Measurements from ENCODE around the gene SAA2. TPM values are rescaled to one million over a fixed set of nuclear protein-coding genes. Genes with fewer than 3 reads are reported as not detected.
"Not testable (repeated sequence)": the region's sequence is repeated elsewhere in the genome, so short reads cannot be mapped to it uniquely, and the experiment has no call there.

Gene SAA2
- total RNA-seq, 1 donor from 2014 or later: not detected

- no peak within 1 kb of the TSS for H3K4me3 Mint-ChIP-seq (ENCODE audit: low read depth)
- H3K27ac Mint-ChIP-seq: no peak within 1 kb of the TSS
- H3K4me1 Mint-ChIP-seq (ENCODE audit: low read depth): peaks cover 3% of the 10 kb centered on the region
- H3K36me3 Mint-ChIP-seq (ENCODE audit: insufficient read depth): no peaks in the 10 kb centered on the region
- H3K27me3 Mint-ChIP-seq: peaks cover 3% of the 10 kb centered on the region
- no peak for DNase-seq (ENCODE audit: low spot score, unreplicated experiment)
- H3K9me3 Mint-ChIP-seq (ENCODE audit: low read depth): no peaks in the 10 kb centered on the region
- no peak for TF ChIP-seq CTCF (IDR thresholded peaks at IDR 0.05; ENCODE audit: unreplicated experiment)
Measured at GRCh38 chr11:18265949-18266348, 17.5 kb upstream of the SAA2 start, which contains the start of gene SAA1. Gene SAA1 (plus strand): TSS chr11:18266264. CDS start chr11:18266888, 624 bp downstream.

GRCh38 chr11:18264677-18265555 is 16.4 kb upstream of the SAA2 start:
- H3K27ac Mint-ChIP-seq: no peak overlapping the region
- DNase-seq (ENCODE audit: low spot score, unreplicated experiment): no peak
- H3K36me3 Mint-ChIP-seq (ENCODE audit: insufficient read depth): no peaks in the 10 kb centered on the region
- H3K4me1 Mint-ChIP-seq (ENCODE audit: low read depth): peaks cover 3% of the 10 kb centered on the region
- H3K4me3 Mint-ChIP-seq (ENCODE audit: low read depth): no peak overlapping the region
- peaks cover 3% of the 10 kb centered on the region for H3K27me3 Mint-ChIP-seq
- no peak for TF ChIP-seq CTCF (IDR thresholded peaks at IDR 0.05; ENCODE audit: unreplicated experiment)
- no peaks in the 10 kb centered on the region for H3K9me3 Mint-ChIP-seq (ENCODE audit: low read depth)

GRCh38 chr11:18264035-18264434 is 15.6 kb upstream of the SAA2 start:
- peaks cover 3% of the 10 kb centered on the region for H3K4me1 Mint-ChIP-seq (ENCODE audit: low read depth)
- no peak for DNase-seq (ENCODE audit: low spot score, unreplicated experiment)
- TF ChIP-seq CTCF (IDR thresholded peaks at IDR 0.05; ENCODE audit: unreplicated experiment): no peak
- H3K36me3 Mint-ChIP-seq (ENCODE audit: insufficient read depth): no peaks in the 10 kb centered on the region
- no peak overlapping the region for H3K4me3 Mint-ChIP-seq (ENCODE audit: low read depth)
- peaks cover 3% of the 10 kb centered on the region for H3K27me3 Mint-ChIP-seq
- no peaks in the 10 kb centered on the region for H3K9me3 Mint-ChIP-seq (ENCODE audit: low read depth)
- no peak overlapping the region for H3K27ac Mint-ChIP-seq

GRCh38 chr11:18262681-18263350 is 14.3 kb upstream of the SAA2 start:
- H3K27me3 Mint-ChIP-seq; H3K4me1 Mint-ChIP-seq (ENCODE audit: low read depth); DNase-seq (ENCODE audit: low spot score, unreplicated experiment); H3K4me3 Mint-ChIP-seq (ENCODE audit: low read depth); H3K36me3 Mint-ChIP-seq (ENCODE audit: insufficient read depth); H3K9me3 Mint-ChIP-seq (ENCODE audit: low read depth); H3K27ac Mint-ChIP-seq: not testable (repeated sequence)

GRCh38 chr11:18261721-18262120 is 13.3 kb upstream of the SAA2 start:
- TF ChIP-seq CTCF (IDR thresholded peaks at IDR 0.05; ENCODE audit: unreplicated experiment): no peak
- no peak for DNase-seq (ENCODE audit: low spot score, unreplicated experiment)
- no peak overlapping the region for H3K4me3 Mint-ChIP-seq (ENCODE audit: low read depth)
- no peaks in the 10 kb centered on the region for H3K36me3 Mint-ChIP-seq (ENCODE audit: insufficient read depth)
- H3K27me3 Mint-ChIP-seq: peaks cover 4% of the 10 kb centered on the region
- H3K4me1 Mint-ChIP-seq (ENCODE audit: low read depth): peaks cover 3% of the 10 kb centered on the region
- no peak overlapping the region for H3K27ac Mint-ChIP-seq
- H3K9me3 Mint-ChIP-seq (ENCODE audit: low read depth): no peaks in the 10 kb centered on the region

Measured in progenitor cell of endocrine pancreas (in vitro differentiated cells).